NT2/D1 (cell line): ENCODE measurements around the gene PHACTR1.

Experiments used
- SUZ12 ChIP-seq: IDR thresholded peaks from 2 replicates; pipeline ENCODE4 v1.6.1; 2011; ENCODE audit not compliant: insufficient read length, insufficient read depth; ENCODE audit errors: extremely low read depth
- YY1 ChIP-seq: IDR thresholded peaks from 2 replicates; pipeline ENCODE4 v1.6.1; 2011; ENCODE audit not compliant: insufficient read length, insufficient read depth
- ZNF274 ChIP-seq: IDR thresholded peaks from 2 replicates; pipeline ENCODE4 v1.6.1; 2011; ENCODE audit warnings: mild to moderate bottlenecking, low read depth, low read length

DNA sequence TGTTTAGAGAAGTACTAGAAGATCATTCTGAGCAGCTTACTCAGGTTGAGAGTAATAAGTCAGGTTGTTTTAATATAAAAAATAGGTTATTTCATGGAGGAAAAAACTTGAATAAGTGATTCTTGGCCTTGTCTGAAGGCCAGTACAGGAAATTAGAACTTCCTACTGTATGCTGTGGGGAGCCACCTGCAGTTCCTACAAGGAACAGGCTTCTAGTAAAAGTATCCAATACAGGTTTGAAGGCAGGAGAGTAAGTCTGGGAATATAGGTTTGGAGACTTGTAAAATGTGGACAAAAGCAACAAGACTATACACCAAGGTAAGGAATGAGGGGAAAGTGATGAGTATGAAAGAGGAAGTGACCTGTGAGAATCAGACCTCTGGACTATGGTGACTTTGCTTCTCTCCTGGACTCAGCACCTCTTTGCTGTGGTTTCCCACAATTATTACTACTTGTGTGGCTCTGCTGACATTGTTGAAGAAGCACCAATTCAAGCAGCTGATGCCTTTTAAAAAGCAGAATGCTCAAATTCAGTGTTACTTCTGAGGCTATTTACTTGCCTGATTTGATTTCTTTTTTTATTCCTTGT is 333.2 kb downstream of the PHACTR1 start:
- TF ChIP-seq SUZ12 (no peak), ZNF274 (no peak), YY1 (no peak)
